ENCODE results near the gene MAML1. TPM values are rescaled to one million over a fixed set of nuclear protein-coding genes. Genes with fewer than 3 reads are reported as not detected.

MAML1 gene
- total RNA-seq, 1 donor from 2014 or later, result 32.5 TPM

DNA sequence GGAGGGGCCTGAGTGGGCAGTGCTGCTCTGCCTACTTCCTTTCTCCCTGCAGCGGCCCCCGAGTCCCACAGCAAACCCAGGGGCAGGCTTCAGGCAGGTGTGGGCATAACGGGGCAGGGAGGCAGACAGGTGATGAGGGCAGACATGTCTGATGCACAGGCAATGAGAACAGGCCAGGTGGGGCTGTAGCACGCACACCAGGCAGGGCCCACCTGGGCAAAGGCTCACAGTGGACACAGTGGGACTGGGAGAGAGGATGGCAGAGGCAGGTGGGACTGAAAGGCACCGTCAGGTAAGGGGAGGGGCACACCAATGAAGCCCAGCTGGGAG lies 67.0 kb downstream of the MAML1 start:
- DNase-seq (ENCODE audit: low spot score) (no peak), ATAC-seq (no peak)
- intact Hi-C loops (cut with DNase I), result no loop called here

DNA sequence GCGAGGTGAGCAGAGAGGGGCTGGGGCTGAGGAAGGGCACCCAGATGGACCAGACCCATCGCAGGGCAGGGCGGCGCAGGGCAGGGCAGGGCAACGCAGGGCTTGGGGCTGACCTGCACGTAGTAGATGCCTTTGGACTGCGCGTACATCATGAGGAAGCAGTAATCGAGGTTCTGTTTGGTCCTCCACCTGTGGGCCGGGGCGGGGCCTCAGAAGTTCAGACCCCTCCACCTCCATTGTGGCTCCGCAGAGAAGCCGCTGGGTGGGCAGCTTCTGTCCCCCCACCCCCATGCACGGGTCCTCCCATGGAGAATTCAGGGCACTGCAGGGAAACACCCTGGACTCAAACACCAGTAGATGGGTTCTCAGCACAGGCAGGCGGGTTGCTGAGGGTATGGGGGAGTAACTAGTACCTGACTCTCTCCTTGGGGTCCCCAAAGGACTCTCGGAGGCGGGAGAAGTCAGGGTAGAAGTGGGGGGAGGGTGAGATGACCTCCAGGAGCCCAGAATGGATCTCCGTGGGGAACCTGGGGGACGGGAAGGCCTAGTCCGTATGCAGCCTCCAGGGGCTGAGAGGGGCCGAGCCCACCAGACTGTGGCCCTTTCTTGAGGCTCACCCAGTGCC lies 67.6 kb downstream of the MAML1 start:
- intact Hi-C loops (cut with DNase I), result no loop called here
- DNase-seq (ENCODE audit: low spot score), result no peak
- ATAC-seq, result no peak

GRCh38 chr5:179800696-179801201 lies 68.1 kb downstream of the MAML1 start:
- ATAC-seq (no peak), DNase-seq (ENCODE audit: low spot score) (no peak)
- intact Hi-C loops (cut with DNase I), result no loop called here

- ATAC-seq (peak; percentile 53), DNase-seq (ENCODE audit: low spot score) (peak; percentile 88)
- intact Hi-C loops (cut with DNase I), result no loop called here
Observed at GRCh38 chr5:179801304-179802206, 68.9 kb downstream of the MAML1 start.

DNA sequence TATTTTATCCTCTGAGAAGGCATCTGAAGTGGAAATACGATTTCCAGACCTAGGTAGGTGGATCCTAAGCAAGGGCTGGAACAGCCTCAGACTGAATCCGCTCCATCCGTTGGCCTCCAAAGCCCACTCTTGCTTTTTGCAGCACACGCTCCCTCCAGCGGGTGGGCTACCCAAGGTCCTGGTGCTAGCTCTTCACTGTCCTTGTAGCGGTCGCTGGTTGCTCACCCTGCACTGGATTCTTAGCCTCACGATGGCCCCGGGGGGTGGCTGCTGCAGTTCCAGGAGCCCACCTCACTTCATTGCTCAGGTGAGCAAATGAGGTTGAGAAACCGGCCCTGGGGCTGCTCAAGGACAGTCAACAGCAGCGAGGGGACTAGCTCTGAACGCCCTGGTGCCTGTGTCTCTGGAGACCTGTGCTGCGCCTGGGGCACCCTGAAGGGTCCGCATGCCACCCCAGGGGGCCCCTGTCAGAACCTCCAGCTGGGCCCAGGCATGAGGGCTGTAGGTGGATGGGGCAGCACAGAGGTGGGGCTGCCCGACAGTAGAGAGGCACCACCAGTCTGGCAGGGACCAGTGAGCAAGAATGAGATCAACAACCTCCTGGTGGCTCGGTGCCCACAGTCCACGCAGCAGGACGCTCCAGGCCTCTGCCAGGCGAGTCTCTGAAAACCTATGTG lies 69.7 kb downstream of the MAML1 start:
- intact Hi-C loops (cut with DNase I), result no loop called here
- no peak for DNase-seq (ENCODE audit: low spot score)
- no peak for ATAC-seq

- intact Hi-C loops (cut with DNase I), result no loop called here
- DNase-seq (ENCODE audit: low spot score) (no peak), ATAC-seq (no peak)
Observed at GRCh38 chr5:179802950-179803562, 70.4 kb downstream of the MAML1 start.

DNA sequence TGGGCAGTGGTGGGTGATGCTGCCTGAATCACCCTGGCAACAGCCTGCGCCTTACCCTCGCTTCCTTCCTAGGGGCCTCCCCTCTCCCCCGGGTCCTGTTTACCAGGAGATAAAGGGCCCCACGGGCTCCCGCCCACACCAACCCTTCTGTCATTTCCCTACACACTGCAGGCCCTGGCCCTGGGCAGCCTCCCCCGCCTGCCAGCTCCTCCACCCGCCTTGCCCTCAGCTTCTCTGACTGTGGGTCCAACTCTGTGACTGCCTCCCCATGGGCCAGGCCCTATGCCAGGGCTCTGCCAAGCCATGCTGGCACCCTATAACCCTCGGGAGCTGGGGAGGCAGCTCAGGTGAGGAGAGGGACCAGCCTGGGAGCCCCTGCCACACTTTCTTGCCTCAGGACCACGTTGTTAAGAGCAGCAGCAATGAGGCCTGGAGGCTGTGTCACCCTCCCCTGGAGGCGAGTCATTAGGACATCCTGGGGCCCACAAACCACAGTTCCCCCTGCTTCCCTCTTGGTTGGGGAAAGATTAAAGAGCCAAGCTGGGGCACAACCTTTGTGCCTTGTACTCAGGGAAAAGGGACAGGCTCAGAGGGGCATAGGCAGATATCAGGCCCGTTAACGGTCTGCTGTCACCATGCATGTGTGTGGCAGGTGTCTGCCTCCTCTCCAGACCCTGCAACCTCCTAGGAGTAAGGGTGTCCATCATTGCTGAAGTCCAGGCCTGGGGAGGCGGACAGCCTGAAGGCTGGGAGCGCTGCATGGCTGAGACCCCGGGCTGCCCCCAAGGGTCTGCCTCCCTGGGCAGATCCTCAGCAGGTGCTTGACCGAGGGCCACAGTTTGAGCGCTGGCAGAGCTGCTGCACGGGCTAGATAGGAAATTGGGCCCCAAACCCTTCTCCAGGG lies 71.3 kb downstream of the MAML1 start:
- ATAC-seq (no peak), DNase-seq (ENCODE audit: low spot score) (no peak)
- intact Hi-C loops (cut with DNase I), result no loop called here

- DNase-seq (ENCODE audit: low spot score) (no peak), ATAC-seq (no peak)
- intact Hi-C loops (cut with DNase I), result no loop called here
Observed at GRCh38 chr5:179804555-179804947, 71.9 kb downstream of the MAML1 start.

GRCh38 chr5:179805070-179805528 lies 72.5 kb downstream of the MAML1 start:
- intact Hi-C loops (cut with DNase I), result no loop called here
- DNase-seq (ENCODE audit: low spot score) (no peak), ATAC-seq (no peak)

- peak; percentile 71 for DNase-seq (ENCODE audit: low spot score)
- intact Hi-C loops (cut with DNase I), result no loop called here
- ATAC-seq, result peak; percentile 15
Observed at GRCh38 chr5:179805529-179806249, 73.1 kb downstream of the MAML1 start.

- ATAC-seq (peak; percentile 78), DNase-seq (ENCODE audit: low spot score) (peak; percentile 85)
- intact Hi-C loops (cut with DNase I), result no loop called here
Observed at GRCh38 chr5:179806250-179807048, 73.8 kb downstream of the MAML1 start, which contains the start of gene MGAT4B. Gene MGAT4B (minus strand): TSS chr5:179806866. CDS start chr5:179806583, 283 bp downstream.

DNA sequence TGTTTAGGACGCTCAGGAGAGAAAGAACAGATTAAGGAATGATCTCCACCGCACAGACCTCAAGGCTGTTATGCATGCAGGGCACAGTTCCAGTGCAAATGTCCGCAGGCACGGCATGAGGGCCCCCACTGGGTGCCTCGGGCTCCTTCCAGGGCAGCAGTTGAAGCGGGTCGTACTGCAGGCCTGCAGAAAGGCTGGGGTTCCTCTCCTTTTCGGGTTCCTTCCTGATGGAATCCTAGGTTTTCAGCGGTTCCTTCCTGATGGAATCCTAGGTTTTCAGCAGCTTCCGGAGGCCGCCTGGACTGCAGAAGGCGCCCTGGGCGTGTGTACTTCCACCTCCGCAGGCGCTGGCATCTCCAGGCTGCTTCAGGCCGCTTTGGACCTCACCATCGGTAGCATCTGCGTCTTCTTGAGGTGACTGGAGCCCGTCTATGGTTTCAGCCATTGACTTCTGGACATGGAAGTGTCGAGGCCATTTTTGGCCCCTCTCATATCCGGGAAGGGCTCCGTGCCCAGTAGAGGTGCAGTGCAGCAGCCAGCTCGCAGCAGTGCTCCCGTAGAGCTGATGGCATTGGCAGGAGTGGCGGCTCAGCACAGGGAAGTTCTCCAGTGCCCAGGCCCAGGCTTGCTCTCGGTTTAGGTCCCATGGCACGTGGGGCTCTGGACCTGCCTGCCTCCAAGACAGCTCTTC lies 79.7 kb downstream of the MAML1 start:
- intact Hi-C loops (cut with DNase I), result no loop called here

GRCh38 chr5:179812997-179813607 lies 80.5 kb downstream of the MAML1 start:
- intact Hi-C loops (cut with DNase I), result no loop called here
- DNase-seq (ENCODE audit: low spot score) (no peak), ATAC-seq (no peak)

More for the DNA sequence above, 79.7 kb downstream of the MAML1 start:
- DNase-seq (ENCODE audit: low spot score) (no peak), ATAC-seq (no peak)

- intact Hi-C loops (cut with DNase I), result no loop called here
- ATAC-seq (no peak), DNase-seq (ENCODE audit: low spot score) (no peak)
Observed at GRCh38 chr5:179814090-179814489, 81.5 kb downstream of the MAML1 start.

DNA sequence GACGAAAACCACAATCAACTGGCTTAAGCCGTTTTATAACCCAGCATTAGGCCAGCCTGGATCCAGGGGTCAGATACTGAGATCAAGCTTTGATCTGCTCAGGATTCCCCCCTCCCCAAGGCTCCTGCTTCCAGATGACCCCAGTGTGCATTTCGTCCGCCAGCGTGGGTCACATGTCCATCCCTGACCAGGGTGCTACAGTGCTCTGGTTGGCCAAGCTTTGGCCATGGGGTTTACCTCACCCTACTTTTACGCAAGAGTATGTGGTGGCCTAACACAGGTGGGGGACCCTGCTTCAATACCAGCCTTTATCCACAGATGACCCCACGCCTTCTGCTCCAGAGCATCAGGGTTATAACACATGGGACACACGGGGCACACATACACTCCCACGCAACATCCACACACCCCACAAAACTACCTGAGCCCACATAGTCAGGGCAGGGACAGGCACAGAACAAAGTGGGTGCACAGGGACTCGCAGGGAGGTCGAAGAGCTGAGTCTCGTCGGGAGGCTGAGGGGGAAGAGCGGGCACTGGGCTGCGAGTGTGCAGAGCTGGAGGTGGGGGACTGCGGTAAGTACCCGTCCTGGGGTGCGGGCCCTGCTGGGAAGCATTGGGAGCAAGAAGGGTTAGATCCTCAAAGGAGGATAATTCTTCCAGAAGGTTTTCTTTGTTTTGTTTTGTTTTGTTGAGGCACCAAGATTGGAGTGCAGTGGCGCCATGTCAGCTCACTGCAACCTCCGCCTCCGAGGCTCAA lies 83.0 kb downstream of the MAML1 start:
- ATAC-seq, result no peak
- DNase-seq (ENCODE audit: low spot score), result no peak
- intact Hi-C loops (cut with DNase I), result no loop called here
